IMR-90 (cell line): ENCODE results near the gene ALLC.
"Not testable (repeated sequence)": the region's sequence is repeated elsewhere in the genome, so short reads cannot be mapped to it uniquely, and the experiment has no call there.

Experiments
- FOS ChIP-seq: fragments of 150-350 bp; IDR thresholded peaks from 2 replicates; pipeline ENCODE4 v1.6.1; 2016; ENCODE audit warnings: low read depth, low read length
- MAZ ChIP-seq: IDR thresholded peaks from 2 replicates; pipeline ENCODE4 v1.6.1; 2012; ENCODE audit warnings: low read depth, mild to moderate bottlenecking, low read length, improper control_type of control experiment, moderate library complexity, borderline replicate concordance
- MXI1 ChIP-seq: IDR thresholded peaks from 2 replicates; pipeline ENCODE4 v1.6.1; 2012; ENCODE audit warnings: low read depth, mild to moderate bottlenecking, low read length, moderate library complexity, borderline replicate concordance
- POLR2A ChIP-seq: IDR thresholded peaks from 2 replicates; pipeline ENCODE4 v1.6.1; 2012; ENCODE audit warnings: mild to moderate bottlenecking, low read depth, low read length
- RAD21 ChIP-seq: IDR thresholded peaks from 2 replicates; pipeline ENCODE4 v1.6.1; 2012; ENCODE audit warnings: low read length, improper control_type of control experiment
- RCOR1 ChIP-seq: IDR thresholded peaks from 2 replicates; pipeline ENCODE4 v1.6.1; 2012; ENCODE audit warnings: mild to moderate bottlenecking, low read length, improper control_type of control experiment; ENCODE audit not compliant: insufficient replicate concordance
- RFX5 ChIP-seq: IDR thresholded peaks from 2 replicates; pipeline ENCODE4 v1.8.0; 2012; ENCODE audit warnings: low read depth, mild to moderate bottlenecking, low read length, moderate library complexity
- TF ChIP-seq, protein P1 (sequence below): conservative IDR thresholded peaks from 2 replicates; pipeline ENCODE4 v1.5.1; 2012; ENCODE audit warnings: mild to moderate bottlenecking, low read depth, low read length, improper control_type of control experiment

GRCh38 chr2:3619661-3620060 lies 38.3 kb upstream of the ALLC start:
- TF ChIP-seq RFX5, RAD21, MXI1, POLR2A, RCOR1, FOS, MAZ: not testable (repeated sequence)
- TF ChIP-seq, protein P1, sequence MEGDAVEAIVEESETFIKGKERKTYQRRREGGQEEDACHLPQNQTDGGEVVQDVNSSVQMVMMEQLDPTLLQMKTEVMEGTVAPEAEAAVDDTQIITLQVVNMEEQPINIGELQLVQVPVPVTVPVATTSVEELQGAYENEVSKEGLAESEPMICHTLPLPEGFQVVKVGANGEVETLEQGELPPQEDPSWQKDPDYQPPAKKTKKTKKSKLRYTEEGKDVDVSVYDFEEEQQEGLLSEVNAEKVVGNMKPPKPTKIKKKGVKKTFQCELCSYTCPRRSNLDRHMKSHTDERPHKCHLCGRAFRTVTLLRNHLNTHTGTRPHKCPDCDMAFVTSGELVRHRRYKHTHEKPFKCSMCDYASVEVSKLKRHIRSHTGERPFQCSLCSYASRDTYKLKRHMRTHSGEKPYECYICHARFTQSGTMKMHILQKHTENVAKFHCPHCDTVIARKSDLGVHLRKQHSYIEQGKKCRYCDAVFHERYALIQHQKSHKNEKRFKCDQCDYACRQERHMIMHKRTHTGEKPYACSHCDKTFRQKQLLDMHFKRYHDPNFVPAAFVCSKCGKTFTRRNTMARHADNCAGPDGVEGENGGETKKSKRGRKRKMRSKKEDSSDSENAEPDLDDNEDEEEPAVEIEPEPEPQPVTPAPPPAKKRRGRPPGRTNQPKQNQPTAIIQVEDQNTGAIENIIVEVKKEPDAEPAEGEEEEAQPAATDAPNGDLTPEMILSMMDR, result not testable (repeated sequence)
